Esophagus squamous epithelium (tissue), 5 donors: Measurements from ENCODE around the gene VMO1. TPM values are rescaled to one million over a fixed set of nuclear protein-coding genes. Genes with fewer than 3 reads are reported as not detected.

Experiments used
- DNase-seq: peaks from one replicate; lab custom pipeline; 2025; lab: John Stamatoyannopoulos, UW
- H3K27ac ChIP-seq, 4 donors: fragments of 200-600 bp; sonication (generic); one replicate each; pipeline ENCODE4 v1.5.1; 2016 to 2019; ENCODE audit warnings: mild to moderate bottlenecking in 1 of 4
- H3K27me3 ChIP-seq, 4 donors: fragments of 200-600 bp; sonication (generic); 1 replicate in 3 of 4; 2 replicates in 1 of 4; pipeline versions ENCODE4 v1.5.1 to v1.6.0; 2017 to 2021; ENCODE audit warnings: antibody characterized with exemption in 1 of 4
- H3K36me3 ChIP-seq, 3 donors: fragments of 200-600 bp; sonication (generic); one replicate each; pipeline ENCODE4 v1.5.1; 2016 to 2019
- H3K4me1 ChIP-seq, 3 donors: fragments of 200-600 bp; sonication (generic); one replicate each; pipeline ENCODE4 v1.5.1; 2017 to 2019
- H3K4me3 ChIP-seq, 4 donors: fragments of 200-600 bp; sonication (generic); 1 replicate in 3 of 4; 2 replicates in 1 of 4; pipeline ENCODE4 v1.5.1; 2016 to 2019; ENCODE audit warnings: mild to moderate bottlenecking in 2 of 4, moderate library complexity in 1 of 4
- H3K9me3 ChIP-seq, 3 donors: fragments of 200-600 bp; sonication (generic); one replicate each; pipeline ENCODE4 v1.5.1; 2016 to 2019
- POLR2A ChIP-seq, 4 donors: fragments of 450-650 bp; IDR thresholded peaks; one replicate each; pipeline ENCODE4 v1.6.1; 2017; ENCODE audit warnings: antibody characterized with exemption in 4 of 4, mild to moderate bottlenecking in 4 of 4, moderate library complexity in 3 of 4
- WGBS, 2 donors: methylation state at CpG; one replicate each; pipeline ENCODE4 v1.1.5; 2018; 5-methylcytosine and 5-hydroxymethylcytosine counted together
- intact Hi-C: fragments of 100-400 bp; cut with DNase I; formaldehyde crosslinking; loops from one replicate; pipeline ENCODE4 v1.15.0; 2022
- total RNA-seq, 4 donors: library from RNA; depleted of rRNA; stranded (reverse); fragments of >200 nt; gene quantifications; one replicate each; pipeline ENCODE4 v1.1.0, GENCODE V29; 2016
- TF ChIP-seq, protein P1 (sequence below), 6 experiments: fragments of 450-650 bp in 4 of 6; fragments of 200-600 bp in 2 of 6; sonication (generic) in 2 of 6; IDR thresholded peaks; one replicate each; pipeline ENCODE4 v1.5.1; 2016 to 2019; ENCODE audit warnings: antibody characterized with exemption in 6 of 6, mild to moderate bottlenecking in 4 of 6, moderate library complexity in 4 of 6
- donor health status: DM: yes; HTN: yes; CAD: no.

Gene VMO1
- total RNA-seq, 4 donors from 2014 or later = 1.3 to 5.2 (median 1.5) TPM; not detected in 1

DNA sequence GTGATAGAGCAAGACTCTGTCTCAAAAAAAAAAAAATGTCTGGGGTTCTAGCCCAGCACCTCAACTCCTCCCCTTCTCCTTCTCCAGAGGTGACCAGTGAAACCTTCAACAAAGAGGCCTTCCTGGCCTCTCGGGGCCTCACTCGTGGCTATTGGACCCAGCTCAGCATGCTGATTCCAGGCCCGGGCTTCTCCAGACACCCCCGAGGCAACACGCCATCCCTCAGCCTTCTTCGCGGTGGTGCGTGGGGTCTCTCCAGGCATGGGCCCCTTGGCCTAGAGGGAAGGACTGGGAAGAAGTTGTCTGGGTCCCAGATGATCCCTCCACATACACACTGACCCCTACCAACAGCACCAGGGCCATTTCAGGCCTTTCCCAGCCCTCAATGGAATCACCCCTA lies 42.9 kb downstream of the VMO1 start:
- TF ChIP-seq, protein P1, sequence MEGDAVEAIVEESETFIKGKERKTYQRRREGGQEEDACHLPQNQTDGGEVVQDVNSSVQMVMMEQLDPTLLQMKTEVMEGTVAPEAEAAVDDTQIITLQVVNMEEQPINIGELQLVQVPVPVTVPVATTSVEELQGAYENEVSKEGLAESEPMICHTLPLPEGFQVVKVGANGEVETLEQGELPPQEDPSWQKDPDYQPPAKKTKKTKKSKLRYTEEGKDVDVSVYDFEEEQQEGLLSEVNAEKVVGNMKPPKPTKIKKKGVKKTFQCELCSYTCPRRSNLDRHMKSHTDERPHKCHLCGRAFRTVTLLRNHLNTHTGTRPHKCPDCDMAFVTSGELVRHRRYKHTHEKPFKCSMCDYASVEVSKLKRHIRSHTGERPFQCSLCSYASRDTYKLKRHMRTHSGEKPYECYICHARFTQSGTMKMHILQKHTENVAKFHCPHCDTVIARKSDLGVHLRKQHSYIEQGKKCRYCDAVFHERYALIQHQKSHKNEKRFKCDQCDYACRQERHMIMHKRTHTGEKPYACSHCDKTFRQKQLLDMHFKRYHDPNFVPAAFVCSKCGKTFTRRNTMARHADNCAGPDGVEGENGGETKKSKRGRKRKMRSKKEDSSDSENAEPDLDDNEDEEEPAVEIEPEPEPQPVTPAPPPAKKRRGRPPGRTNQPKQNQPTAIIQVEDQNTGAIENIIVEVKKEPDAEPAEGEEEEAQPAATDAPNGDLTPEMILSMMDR (IDR thresholded peaks at IDR 0.05) = no peak
- no peak for TF ChIP-seq POLR2A (IDR thresholded peaks at IDR 0.05)
- H3K27ac ChIP-seq = no peak overlapping the region
- DNase-seq = no peak
- no peaks in the 10 kb centered on the region for H3K9me3 ChIP-seq
- peaks cover 0 to 30% (median 0%) of the 10 kb centered on the region in 4 donors for H3K27me3 ChIP-seq
- no peaks in the 10 kb centered on the region for H3K36me3 ChIP-seq
- WGBS, 2 donors = 96% methylated on average over 3 to 5 of the region's 8 CpGs
- H3K4me1 ChIP-seq = peaks cover 5 to 35% (median 8%) of the 10 kb centered on the region in 3 donors
- no peak overlapping the region for H3K4me3 ChIP-seq
- intact Hi-C loops = no loop called here

DNA sequence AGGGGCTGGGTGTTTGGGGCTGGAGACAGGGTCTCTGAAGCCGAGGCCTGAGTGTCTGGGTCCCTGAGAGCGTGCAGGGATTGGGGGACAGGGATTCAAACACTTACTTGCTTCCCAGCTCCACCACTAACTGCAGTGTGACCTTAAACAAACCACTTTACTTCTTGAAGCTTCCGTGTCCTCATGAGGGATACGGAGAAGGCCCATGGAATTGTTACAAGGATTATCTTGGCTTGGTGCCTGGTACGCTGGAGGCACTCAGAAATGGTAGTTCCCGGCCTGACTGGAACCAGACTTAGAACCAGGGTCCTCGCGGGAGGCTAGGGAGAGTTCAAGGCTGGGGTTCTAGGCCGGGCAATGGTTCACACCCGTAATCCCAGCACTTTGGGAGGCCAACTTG lies 43.5 kb downstream of the VMO1 start:
- Histone ChIP-seq H3K4me3 (no peak overlapping the region), H3K4me1 (peaks cover 6 to 36% (median 9%) of the 10 kb centered on the region in 3 donors), H3K36me3 (no peaks in the 10 kb centered on the region), H3K27me3 (peaks cover 0 to 27% (median 0%) of the 10 kb centered on the region in 4 donors), H3K9me3 (no peaks in the 10 kb centered on the region), H3K27ac (no peak overlapping the region)
- TF ChIP-seq, protein P1 (IDR thresholded peaks at IDR 0.05) = no peak
- TF ChIP-seq POLR2A (IDR thresholded peaks at IDR 0.05) = no peak
- DNase-seq = no peak
- WGBS, 2 donors = 71 to 80% methylated on average over 6 to 10 of the region's 10 CpGs
- intact Hi-C loops = no loop called here

DNA sequence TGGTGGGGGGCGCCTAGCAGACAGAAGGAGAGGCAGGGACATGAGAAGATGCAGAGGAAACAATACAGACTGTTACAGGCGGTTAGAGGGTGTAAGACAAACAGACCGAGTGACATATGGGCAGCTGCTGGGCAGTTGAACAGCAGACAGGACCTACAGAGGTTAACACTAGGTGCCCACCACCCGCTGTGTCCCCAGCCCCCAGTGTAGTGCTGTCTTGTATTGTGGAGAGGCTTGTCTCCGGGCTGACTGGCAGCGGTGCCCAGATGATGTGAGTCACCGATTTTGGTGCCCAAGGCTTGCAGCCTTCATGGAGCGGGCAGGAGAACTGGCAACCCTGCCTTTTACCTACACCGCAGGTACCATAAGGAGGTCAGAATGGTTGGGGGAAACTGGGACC lies 44.0 kb downstream of the VMO1 start:
- Histone ChIP-seq H3K9me3 (no peaks in the 10 kb centered on the region), H3K27ac (no peak overlapping the region), H3K4me3 (no peak overlapping the region), H3K27me3 (peaks cover 0 to 27% (median 0%) of the 10 kb centered on the region in 4 donors), H3K4me1 (peaks cover 6 to 36% (median 9%) of the 10 kb centered on the region in 3 donors), H3K36me3 (no peaks in the 10 kb centered on the region)
- 57 to 78% methylated on average over 3 to 7 of the region's 9 CpGs for WGBS, 2 donors
- no peak for DNase-seq
- TF ChIP-seq POLR2A (IDR thresholded peaks at IDR 0.05) = no peak
- TF ChIP-seq, protein P1 (IDR thresholded peaks at IDR 0.05) = no peak
- intact Hi-C loops = no loop called here

DNA sequence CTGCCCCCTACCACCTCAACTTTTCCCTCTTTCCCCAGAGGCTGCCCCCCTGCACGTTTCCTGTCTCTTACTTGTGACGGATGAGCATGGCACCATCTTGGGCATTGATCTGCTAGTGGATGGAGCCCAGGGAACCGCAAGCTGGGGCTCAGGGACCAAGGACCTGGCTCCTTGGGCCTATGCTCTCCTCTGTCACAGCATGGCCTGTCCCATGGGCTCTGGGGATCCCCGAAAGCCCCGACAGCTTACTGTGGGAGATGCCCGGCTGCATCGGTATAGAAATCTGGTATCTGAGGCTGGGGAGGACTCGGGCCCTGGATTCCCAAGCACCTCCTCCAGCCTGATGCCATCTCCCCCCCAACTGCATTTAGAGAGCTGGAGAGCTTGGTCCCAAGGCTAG lies 44.6 kb downstream of the VMO1 start:
- Histone ChIP-seq H3K36me3 (no peaks in the 10 kb centered on the region), H3K4me3 (no peak overlapping the region), H3K4me1 (peaks cover 6 to 36% (median 9%) of the 10 kb centered on the region in 3 donors), H3K27me3 (peaks cover 0 to 27% (median 0%) of the 10 kb centered on the region in 4 donors), H3K9me3 (no peaks in the 10 kb centered on the region), H3K27ac (no peak overlapping the region)
- TF ChIP-seq, protein P1 (IDR thresholded peaks at IDR 0.05) = no peak
- TF ChIP-seq POLR2A (IDR thresholded peaks at IDR 0.05) = no peak
- 90 to 94% methylated on average over 4 to 8 of the region's 8 CpGs for WGBS, 2 donors
- no peak for DNase-seq
- intact Hi-C loops = no loop called here

DNA sequence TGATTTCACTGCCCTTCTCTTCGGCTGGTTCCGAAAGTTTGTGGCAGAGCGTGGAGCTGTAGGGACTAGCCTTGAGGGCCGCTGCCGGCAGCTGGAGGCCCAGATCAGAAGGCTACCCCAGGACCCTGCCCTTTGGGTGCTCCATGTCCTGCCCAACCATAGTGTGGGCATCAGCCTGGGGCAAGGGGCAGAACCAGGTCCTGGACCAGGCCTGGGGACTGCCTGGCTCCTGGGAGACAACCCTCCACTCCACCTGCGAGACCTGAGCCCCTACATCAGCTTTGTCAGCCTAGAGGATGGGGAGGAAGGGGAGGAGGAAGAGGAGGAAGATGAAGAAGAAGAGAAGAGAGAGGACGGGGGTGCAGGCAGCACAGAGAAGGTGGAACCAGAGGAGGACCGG lies 45.6 kb downstream of the VMO1 start:
- Histone ChIP-seq H3K4me1 (peaks cover 6 to 33% (median 9%) of the 10 kb centered on the region in 3 donors), H3K9me3 (no peaks in the 10 kb centered on the region), H3K27me3 (peaks cover 0 to 22% (median 0%) of the 10 kb centered on the region in 4 donors), H3K27ac (no peak overlapping the region), H3K36me3 (peaks cover 0 to under 1% (median 0%) of the 10 kb centered on the region in 3 donors), H3K4me3 (no peak overlapping the region)
- DNase-seq = no peak
- intact Hi-C loops = no loop called here
- no peak for TF ChIP-seq POLR2A (IDR thresholded peaks at IDR 0.05)
- WGBS, 2 donors = 89 to 92% methylated on average over 2 to 8 of the region's 8 CpGs

DNA sequence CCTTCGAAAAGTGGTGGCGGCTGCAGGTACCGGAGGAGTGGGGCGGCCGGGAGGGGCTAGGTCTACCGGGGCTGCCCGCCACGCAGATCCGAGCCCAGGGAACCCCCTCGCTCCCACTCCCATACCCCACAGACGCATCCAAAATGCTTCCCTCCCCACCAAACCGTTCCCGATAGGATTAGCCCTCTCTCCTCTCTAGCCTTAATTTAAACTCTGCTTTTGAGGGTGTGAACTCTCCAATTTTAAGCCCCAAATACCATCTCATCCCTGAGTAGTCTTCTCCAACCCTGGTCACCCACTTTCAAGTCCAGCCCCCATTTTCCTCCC lies 46.2 kb downstream of the VMO1 start:
- Histone ChIP-seq H3K36me3 (peaks cover 0 to 7% (median 0%) of the 10 kb centered on the region in 3 donors), H3K9me3 (no peaks in the 10 kb centered on the region), H3K27me3 (peaks cover 0 to 16% (median 0%) of the 10 kb centered on the region in 4 donors), H3K4me3 (peak overlapping the region; percentile 48 to 85 (median 76)), H3K27ac (peak overlapping the region; percentile 55 to 81 (median 77)), H3K4me1 (peaks cover 6 to 27% (median 9%) of the 10 kb centered on the region in 3 donors)
- 9 to 23% methylated on average over 8 to 11 of the region's 13 CpGs for WGBS, 2 donors
- DNase-seq = no peak
- TF ChIP-seq, protein P1 (IDR thresholded peaks at IDR 0.05) = no peak
- no peak for TF ChIP-seq POLR2A (IDR thresholded peaks at IDR 0.05)
- intact Hi-C loops = no loop called here
